GM19099 (cell line): ENCODE data around the gene ZNF217.

Source experiments
- POLR2A ChIP-seq: IDR thresholded peaks from 3 replicates; pipeline ENCODE4 v1.6.1; 2011; ENCODE audit warnings: low read depth; ENCODE audit not compliant: insufficient read length; ENCODE audit errors: extremely low read depth

Gene ZNF217

DNA sequence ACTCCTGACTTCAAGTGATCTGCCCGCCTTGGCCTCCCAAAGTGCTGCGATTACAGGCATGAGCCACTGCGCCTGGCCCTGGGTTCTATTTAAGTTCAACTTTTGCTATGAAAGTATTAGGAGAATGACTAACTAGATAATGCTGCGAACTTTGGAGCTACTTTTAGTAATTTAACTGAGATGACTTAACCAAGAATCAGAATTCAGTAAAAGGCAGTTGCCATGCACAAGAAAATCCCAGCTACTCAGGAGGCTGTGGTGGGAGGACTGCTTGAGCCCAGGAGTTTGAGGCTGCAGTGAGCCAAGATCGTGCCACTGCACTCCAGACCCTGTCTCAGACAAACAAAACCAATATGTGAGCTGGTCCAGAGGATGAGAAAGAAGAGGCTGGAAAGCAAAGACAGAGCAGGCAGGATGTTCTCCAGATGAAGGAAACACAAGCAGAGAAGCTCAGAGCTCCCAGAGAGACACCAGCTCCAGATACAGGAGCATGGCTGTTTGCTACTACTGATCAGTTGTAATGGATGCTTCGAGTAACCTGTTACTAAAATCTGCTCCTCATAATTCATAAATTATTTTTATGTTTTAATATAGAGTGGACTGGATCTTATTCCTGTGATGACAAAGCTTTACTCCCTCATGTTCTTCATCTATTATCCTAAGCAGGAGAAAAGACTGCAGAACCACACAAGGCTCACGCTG is 23.9 kb downstream of the ZNF217 start:
- TF ChIP-seq POLR2A: no peak

DNA sequence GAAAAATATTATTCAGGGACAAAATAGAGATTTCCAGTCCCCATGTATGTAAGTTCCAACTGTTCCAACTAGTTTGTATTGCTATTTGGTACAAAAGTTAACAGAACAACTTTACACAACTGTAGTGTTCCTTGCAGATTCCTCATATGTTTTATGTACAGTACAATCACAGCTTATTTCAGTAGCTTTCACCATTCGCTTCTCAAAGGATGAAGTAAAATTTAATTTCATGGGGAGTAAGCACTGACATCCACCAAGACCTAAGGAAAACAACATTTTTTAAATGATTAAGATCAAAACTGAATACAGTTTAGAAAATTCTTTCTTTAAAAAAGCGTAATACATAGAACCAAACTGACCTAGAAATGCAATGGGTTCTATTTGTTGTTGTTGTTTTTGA is 24.6 kb downstream of the ZNF217 start:
- no peak for TF ChIP-seq POLR2A

DNA sequence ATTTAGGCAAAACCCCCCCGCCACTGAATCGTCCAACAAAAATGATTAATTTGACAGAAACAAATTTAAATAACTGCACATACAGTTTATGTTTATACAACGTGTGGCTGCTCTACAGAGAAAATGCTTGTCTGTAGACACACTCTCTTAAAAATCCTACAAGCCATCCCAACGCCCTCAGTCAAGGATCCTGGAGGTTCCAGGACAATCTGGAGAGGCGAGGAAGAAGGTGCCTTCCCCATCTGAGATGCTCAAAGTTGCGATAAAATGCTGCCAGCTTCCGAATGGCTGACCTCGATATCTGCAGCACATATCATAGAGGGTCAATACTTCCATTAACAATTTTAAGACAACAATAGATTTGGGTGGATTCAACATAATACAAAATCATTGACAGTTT is 25.3 kb downstream of the ZNF217 start:
- TF ChIP-seq POLR2A: no peak

GRCh38 chr20:53567379-53567917 is 26.2 kb downstream of the ZNF217 start:
- TF ChIP-seq POLR2A: no peak

GRCh38 chr20:53565254-53565653 is 28.4 kb downstream of the ZNF217 start:
- TF ChIP-seq POLR2A: no peak

- TF ChIP-seq POLR2A: no peak
Observed at GRCh38 chr20:53561505-53561904, 32.1 kb downstream of the ZNF217 start.

GRCh38 chr20:53559816-53560215 is 33.8 kb downstream of the ZNF217 start:
- TF ChIP-seq POLR2A: no peak

GRCh38 chr20:53557130-53557529 is 36.5 kb downstream of the ZNF217 start:
- TF ChIP-seq POLR2A: no peak

DNA sequence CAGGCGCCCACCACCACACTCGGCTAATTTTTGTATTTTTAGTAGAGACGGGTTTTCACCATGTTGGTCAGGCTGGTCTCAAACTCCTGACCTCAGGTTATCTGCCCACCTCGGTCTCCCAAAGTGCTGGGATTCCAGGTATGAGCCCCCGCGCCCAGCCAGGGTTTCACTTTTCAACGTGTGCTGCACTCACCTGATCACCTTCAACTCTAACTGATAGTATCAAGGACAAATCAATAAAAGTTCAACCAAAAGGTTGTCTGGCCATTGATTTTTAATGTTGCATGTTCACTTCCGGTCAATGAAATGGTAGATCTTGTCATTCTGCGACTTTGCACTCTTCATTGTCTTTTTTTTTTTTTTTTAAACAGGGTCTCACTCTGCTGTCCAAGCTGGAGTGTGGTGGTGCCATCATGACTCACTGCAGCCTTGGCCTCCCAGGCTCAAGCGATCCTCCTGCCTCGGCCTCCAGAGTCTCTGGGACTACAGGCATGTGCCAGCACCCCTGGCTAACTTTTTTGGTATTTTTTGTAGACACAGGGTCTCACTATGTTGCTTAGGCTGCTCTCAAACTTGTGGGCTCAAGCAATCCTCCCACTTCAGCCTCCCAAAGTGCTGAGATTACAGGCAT is 37.3 kb downstream of the ZNF217 start:
- no peak for TF ChIP-seq POLR2A

GRCh38 chr20:53555816-53556215 is 37.8 kb downstream of the ZNF217 start:
- TF ChIP-seq POLR2A: no peak

GRCh38 chr20:53555081-53555480 is 38.6 kb downstream of the ZNF217 start:
- no peak for TF ChIP-seq POLR2A

- no peak for TF ChIP-seq POLR2A
Observed at GRCh38 chr20:53550280-53551187, 43.1 kb downstream of the ZNF217 start.

DNA sequence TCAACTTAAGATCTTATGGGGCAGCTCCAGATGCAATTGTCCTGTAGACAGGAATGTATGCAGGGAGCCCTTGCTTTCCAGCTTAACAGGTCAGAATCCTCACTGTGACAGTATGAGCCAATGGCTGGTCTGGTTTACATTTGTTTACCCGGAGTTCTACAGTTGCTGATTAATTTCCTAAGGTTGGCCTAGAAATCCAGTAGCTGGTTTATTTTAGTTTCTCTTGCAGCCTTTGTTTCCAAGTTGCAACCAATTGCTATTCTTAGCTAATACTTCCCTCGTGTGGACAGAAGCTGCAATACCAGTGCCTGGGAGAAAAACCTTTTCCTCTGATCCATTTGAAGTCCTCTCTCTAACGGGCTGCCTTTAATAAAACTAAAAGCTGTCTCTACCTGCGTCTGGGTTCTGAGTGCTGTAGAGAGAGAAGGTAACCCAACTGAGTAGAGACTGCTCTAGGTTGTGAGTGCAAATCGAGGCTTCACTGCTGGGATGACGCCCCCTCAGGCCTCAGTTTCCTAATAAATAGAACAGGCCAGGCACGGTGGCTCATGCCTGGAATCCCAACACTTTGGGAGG is 45.9 kb downstream of the ZNF217 start:
- TF ChIP-seq POLR2A: no peak

- TF ChIP-seq POLR2A: no peak
Observed at GRCh38 chr20:53539516-53539915, 54.1 kb downstream of the ZNF217 start.

- TF ChIP-seq POLR2A: no peak
Observed at GRCh38 chr20:53535878-53536277, 57.8 kb downstream of the ZNF217 start.
